Heart left ventricle (tissue), 13 donors: Measurements from ENCODE around the gene KRT5.
"Not testable (repeated sequence)": the region's sequence is repeated elsewhere in the genome, so short reads cannot be mapped to it uniquely, and the experiment has no call there.

ENCODE experiments used
- CTCF ChIP-seq, 12 donors: fragments of 200-600 bp; sonication (generic) in 4 of 12; IDR thresholded peaks; one replicate each; pipeline versions ENCODE4 v1.5.0 to v1.8.0; 2018 to 2022; ENCODE audit warnings: antibody characterized with exemption in 12 of 12, mild to moderate bottlenecking in 5 of 12
- POLR2A ChIP-seq, 2 donors: fragments of 450-650 bp; IDR thresholded peaks; one replicate each; pipeline ENCODE4 v1.6.1; 2017; ENCODE audit warnings: antibody characterized with exemption in 2 of 2, mild to moderate bottlenecking in 2 of 2, moderate library complexity in 2 of 2
- donor health status: ischemic (EF 13 %, LVEDD 7.1; RV severe dilation, severe dysfunction).
- donor health status: DM: no; HTN: yes; CAD: no.
- donor health status: DM: no; HTN: no; CAD: no.
- donor health status: ischemic (EF 25% LVEDD 6.9; RV normal size, moderate dysfunction).
- donor health status: ischemic (EF 25% LVEDD 5.7; RV mildly dilated, moderate dysfunction).
- donor health status: ischemic (EF 35%, LVEDD 5.7; RV mildly dilated, moderate dysfunction).
- donor health status: nonischemic (EF 11% LVEDD 7.7; RV severe dilation, severe dysfunction).
- donor health status: DM: yes; HTN: yes; CAD: no.
- donor health status: PGD.
- donor health status: ischemic (EF 29% LVEDD 5.4; RV normal size, mild dysfunction).
- donor health status: nonischemic (EF 23%, LVEDD 6.1; RV moderate dilation, normal function).

GRCh38 chr12:52500574-52500973 lies 19.6 kb downstream of the KRT5 start:
- TF ChIP-seq CTCF, POLR2A (IDR thresholded peaks at IDR 0.05): not testable (repeated sequence)
